Uterus (tissue), 2 donors: ENCODE data around the gene LTB4R2.

Experiments used
- POLR2A ChIP-seq, 2 donors: fragments of 450-650 bp; IDR thresholded peaks; one replicate each; pipeline ENCODE4 v1.6.1; 2016; ENCODE audit warnings: antibody characterized with exemption in 2 of 2, mild to moderate bottlenecking in 1 of 2, moderate library complexity in 1 of 2
- TF ChIP-seq, protein P1 (sequence below), 4 experiments: fragments of 200-600 bp in 2 of 4; fragments of 450-650 bp in 2 of 4; sonication (generic) in 2 of 4; IDR thresholded peaks; one replicate each; pipeline ENCODE4 v1.5.1; 2016 to 2019; ENCODE audit warnings: antibody characterized with exemption in 4 of 4, mild to moderate bottlenecking in 2 of 4, moderate library complexity in 1 of 4

DNA sequence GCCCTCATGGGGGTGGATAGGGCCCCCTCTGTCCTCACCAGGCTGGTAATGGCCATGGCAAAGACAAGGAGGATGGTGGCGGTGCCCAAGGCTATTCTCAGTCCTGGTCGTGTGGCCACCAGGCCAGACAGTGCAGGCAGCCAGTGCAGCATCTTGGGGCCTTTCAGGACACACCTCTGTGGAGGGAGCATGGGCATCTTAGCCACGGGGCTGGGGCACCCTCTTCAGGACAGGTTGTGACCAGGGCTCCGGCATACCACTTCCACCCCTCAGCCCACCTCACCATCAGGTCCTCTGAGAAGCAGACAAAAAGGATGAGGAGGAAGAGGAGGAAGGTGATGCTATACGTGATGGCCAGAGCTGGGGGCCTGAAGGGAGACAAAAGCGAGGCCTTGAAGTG lies 14.1 kb downstream of the LTB4R2 start:
- TF ChIP-seq, protein P1, sequence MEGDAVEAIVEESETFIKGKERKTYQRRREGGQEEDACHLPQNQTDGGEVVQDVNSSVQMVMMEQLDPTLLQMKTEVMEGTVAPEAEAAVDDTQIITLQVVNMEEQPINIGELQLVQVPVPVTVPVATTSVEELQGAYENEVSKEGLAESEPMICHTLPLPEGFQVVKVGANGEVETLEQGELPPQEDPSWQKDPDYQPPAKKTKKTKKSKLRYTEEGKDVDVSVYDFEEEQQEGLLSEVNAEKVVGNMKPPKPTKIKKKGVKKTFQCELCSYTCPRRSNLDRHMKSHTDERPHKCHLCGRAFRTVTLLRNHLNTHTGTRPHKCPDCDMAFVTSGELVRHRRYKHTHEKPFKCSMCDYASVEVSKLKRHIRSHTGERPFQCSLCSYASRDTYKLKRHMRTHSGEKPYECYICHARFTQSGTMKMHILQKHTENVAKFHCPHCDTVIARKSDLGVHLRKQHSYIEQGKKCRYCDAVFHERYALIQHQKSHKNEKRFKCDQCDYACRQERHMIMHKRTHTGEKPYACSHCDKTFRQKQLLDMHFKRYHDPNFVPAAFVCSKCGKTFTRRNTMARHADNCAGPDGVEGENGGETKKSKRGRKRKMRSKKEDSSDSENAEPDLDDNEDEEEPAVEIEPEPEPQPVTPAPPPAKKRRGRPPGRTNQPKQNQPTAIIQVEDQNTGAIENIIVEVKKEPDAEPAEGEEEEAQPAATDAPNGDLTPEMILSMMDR (IDR thresholded peaks at IDR 0.05) = no peak
- no peak for TF ChIP-seq POLR2A (IDR thresholded peaks at IDR 0.05)
